ENCODE measurements around the gene PHETA2.

PHETA2 gene, protein sequence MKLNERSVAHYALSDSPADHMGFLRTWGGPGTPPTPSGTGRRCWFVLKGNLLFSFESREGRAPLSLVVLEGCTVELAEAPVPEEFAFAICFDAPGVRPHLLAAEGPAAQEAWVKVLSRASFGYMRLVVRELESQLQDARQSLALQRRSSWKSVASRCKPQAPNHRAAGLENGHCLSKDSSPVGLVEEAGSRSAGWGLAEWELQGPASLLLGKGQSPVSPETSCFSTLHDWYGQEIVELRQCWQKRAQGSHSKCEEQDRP

DNA sequence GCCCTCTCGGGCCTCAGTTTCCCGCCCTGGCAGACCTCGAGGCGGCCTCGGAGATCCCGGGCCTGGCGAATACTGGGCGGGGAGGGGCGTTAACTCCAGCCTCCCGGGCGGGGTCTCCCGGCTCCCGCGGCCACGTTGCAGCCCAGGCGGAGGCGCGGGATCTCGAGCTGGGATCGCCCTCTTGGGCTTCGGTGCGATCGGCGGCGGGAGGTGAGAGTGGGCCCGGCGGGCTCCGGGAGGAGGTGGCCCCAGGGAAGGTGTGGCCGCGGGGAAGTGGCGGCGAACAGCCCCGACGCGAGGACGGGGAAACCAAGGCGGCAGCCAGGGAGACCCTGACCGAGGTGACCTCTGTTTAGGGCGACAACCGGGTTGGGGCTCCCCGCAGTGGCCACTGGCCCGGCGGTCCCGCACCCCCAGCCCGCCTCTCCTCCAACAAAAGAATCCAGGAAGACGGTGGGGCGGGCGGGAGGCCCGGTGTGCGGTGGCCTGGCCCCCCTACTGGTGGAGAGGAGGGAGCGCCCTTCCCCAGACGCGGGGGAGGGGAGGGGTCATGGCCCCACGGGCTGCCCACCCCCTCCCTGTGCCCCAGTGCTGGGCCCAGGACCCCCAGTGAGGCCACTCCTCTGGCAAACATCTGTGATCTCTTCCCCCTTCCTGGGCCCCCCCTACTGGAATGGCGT, at the start of gene PHETA2:
TSS of gene PHETA2 (plus strand) at position 117 of the 680 bp plus-strand sequence. CDS start 3,046 bp downstream, outside the sequence.
- DNase-seq (ENCODE audit: low spot score), result no peak

DNA sequence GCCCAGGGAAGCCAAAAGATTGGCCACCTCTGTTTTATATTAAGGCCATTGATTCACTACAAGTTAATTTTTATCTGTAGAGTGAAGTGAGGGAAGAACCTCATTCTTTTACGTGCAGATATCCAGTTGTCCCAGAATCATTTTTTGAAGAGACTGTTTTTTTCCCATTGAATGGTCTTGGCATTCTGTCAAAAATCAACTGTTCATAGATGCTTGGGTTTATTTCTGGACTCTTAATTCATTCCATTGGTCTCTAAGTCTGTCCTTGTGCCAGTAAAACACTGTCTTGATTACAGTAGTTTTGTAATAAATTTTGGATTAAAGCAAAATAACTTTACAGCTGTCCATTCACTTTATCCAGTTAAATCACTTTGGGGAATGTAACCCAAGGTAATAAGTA, 48.6 kb upstream of the PHETA2 start:
- DNase-seq (ENCODE audit: low spot score), result no peak

DNA sequence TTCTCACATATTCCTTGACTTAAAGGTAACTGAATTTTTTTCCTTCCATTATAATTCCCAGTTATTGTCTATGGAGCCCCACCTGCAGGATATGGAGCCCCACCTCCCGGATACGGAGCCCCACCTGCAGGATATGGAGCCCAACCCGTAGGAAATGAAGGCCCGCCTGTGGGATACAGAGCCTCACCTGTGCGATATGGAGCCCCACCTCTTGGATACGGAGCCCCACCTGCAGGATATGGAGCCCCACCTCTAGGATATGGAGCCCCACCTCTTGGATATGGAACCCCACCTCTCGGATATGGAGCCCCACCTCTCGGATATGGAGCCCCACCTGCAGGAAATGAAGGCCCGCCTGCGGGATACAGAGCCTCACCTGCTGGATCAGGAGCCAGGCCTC, 47.3 kb upstream of the PHETA2 start:
- no peak for DNase-seq (ENCODE audit: low spot score)

DNA sequence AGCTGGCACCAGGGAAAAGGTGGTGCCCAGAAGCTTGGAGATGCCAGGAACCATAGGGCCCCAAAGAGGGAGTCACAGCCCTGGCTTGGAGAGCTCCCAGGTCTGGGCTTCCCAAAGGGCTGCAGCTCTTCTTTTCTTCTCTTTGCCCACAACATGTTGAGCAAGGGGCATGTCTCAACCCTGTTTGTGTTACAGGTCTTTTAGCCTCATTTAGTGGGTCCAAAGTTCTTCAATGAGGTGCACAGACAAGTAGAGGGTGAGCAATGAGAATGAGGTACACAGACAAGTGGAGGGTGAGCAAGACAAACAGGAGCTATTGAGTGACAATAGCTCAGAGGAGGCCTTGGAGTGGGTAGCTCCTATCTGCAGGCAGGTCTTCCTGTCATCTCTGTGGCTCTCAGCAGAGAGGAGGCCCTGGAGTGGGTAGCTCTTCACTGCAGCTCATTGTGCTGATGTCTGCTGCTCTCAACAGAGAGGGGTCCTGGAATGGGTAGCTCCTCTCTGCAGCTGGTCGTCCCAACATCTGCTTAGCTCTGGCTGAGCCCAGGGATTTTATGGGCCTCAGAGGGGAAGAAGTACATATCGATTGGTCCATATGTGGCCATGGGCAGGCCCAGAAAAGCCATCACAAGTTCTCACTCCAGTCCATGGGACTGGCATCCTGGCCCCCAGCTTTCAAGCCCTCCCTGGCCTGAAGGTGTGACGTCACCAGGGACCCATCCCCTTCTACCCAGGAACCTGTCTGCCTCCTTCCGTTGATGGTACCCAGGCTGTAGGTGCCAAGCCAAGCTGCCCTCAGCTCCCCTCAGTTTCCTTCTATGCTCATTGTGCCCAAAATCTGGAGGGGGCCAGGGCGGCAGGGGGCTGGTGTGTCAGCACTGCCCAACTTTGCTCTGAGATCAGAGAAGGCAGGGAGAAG, 40.5 kb upstream of the PHETA2 start:
- no peak for DNase-seq (ENCODE audit: low spot score)

DNA sequence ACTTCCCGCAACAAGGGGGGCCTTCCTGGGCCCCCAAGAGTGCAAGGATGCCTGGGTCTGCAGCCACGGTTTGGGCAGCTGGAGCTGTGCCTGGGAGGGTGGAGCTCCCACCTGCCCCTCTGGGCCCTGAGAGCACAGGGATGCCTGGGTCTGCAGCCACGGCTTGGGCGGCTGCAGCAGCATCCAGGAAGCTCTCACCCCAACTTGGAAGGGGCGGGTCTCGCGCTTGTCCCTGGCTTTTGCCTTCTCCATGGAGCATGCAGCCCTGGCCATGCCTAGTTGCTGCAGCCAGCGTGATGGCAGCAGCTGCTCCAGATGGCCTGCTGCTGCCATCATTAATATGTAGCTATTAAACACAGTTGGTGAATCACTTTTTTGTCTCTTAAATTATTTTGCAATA, 38.8 kb upstream of the PHETA2 start:
- DNase-seq (ENCODE audit: low spot score), result no peak

DNA sequence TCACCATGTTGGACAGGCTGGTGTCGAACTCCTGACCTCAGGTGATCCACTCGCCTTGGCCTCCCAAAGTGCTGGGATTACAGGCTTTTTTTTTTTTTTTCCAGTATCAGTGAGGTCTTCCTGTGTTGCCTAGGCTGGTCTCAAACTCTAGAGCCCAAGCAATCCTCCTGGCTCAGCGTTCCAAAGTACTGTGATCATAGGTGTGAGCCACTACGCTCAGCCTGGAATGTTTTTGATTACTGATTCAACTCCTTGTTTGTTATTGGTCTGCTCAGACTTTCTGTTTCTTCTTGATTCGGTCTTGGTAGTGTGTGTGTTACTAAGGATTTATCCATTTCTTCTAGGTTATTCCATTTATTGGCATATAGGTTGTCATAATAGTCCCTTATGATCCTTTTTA, 34.8 kb upstream of the PHETA2 start:
- DNase-seq (ENCODE audit: low spot score), result no peak

DNA sequence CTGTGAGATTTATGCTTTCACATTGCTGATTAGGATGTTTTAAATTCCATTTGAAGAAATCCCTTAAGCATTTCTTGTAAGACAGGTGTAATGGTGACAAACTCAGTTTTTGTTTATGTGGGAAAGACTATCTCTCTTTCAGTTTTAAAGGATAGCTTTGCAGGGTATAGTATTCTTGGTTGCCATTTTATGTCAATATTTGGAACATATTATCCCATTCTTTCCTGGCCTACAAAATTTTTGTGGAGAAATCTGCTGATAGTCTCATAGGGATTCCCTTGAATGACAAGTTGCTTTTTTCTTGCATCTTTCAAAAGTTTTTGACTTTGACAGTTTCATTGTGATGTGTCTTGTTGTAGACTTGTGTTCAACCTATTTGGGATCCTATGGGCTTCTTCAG, 32.3 kb upstream of the PHETA2 start:
- no peak for DNase-seq (ENCODE audit: low spot score)

DNA sequence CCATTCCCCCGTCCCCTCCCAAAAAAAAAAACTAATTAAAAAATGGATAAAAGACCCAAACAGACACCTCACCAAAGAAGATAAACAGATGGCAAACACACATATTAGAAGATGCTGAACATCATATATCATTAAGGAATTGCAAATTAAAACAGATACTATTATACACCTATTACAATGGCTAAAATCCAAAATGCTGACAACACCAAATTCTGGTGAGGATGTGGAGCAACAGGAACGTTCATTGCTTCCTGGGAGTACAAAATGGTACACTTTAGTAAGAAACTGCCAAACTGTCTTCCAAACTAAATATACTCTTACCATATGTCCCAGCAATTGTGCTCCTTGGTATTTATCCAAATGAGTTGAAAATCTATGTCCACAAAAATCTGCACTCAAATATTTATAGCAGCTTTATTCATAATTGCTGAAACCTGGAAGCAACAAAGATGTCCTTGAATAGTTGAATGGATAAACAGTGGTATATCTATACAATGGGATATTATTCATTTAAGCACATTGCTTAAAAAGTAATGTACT, 23.3 kb upstream of the PHETA2 start:
- no peak for DNase-seq (ENCODE audit: low spot score)

DNA sequence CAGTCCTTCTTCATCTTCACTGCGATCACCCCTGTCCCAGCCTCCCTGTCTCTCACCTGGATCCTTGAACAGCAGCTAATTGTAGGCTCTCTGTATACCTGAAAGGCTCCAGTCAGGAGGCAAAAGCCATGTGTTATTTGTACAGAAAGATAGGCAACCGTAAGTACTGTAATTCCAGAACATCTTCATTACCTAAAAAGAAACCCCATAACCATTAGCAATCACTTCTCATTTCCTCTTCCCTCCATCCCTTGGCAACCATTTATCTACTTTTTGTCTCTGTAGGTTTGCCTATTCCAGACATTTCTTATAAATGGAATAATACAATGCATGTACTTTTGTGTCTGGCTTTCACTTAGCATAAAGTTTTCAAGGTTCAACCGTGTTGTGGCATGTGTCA, 21.3 kb upstream of the PHETA2 start:
- no peak for DNase-seq (ENCODE audit: low spot score)

DNA sequence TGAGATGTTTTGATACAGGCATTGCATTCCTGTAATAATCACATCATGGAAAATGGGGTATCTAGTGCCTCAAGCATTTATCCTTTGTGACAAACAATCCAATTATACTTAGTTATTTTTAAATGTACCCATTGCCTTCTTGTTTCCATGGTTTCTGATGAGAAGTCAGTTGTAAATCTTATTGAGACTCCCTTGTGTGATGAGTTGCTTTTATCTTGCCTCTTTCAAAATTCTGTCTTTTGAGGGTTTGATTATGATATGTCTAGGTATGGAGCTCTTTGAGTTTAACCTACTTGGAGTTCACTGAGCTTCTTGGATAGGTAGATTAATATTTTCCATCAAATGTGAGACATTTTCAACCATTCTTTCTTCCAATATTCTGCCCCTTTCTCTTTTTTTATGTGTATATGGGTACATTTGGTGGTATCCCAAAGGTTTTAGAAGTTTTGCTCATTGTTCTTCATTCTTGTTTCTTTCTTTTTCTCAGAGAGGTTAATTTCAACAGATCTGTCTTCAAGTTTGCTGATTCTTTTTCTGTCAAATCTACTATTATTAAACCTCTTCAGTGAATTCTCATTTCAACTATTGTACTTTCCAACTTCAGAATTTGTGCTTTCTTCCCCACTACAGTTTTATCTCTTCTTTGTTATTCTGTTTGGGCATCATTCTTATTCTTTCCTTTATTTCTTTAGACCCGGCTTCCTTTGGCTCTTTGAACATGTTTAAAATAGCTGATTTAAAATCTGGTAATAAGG, 17.1 kb upstream of the PHETA2 start:
- DNase-seq (ENCODE audit: low spot score), result no peak

DNA sequence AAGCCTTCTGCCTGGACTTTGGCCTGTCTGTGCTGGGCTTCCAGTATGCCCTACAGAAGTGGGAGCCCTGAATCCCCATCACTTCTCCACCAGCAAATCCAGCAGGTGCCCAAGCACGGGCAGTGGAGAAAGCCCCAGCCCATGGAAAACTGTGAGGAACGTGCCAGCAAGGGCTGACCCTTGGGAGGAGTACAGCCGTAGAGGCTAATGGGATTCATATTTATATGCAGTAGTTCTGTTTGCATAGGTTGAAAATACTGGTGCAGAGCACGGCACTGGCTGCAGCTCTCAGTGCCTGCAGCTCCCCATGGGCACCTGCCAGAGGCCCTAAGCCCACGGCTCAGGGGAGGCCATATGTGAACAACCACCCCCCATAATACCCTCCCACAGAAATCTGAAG, 13.6 kb upstream of the PHETA2 start:
- no peak for DNase-seq (ENCODE audit: low spot score)

DNA sequence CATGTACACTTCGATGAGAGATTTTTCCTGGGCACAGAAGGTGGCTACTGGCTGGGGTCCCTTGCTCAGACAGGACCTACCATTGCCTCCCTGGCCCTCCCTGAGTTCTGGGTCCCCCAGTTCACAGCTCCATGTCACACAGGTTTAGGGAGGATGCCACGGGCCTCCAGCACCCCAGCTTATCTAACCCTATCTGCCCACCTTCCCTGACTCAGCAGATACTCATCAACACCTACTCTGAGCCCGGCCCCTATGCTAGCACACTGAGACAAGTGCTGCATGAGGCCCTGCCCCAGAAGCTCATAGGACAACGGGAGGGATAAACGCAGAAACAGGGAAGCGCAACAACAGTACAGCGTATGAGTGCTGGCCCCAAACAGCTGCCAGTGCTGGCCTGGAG, 13.0 kb upstream of the PHETA2 start:
- DNase-seq (ENCODE audit: low spot score), result no peak

DNA sequence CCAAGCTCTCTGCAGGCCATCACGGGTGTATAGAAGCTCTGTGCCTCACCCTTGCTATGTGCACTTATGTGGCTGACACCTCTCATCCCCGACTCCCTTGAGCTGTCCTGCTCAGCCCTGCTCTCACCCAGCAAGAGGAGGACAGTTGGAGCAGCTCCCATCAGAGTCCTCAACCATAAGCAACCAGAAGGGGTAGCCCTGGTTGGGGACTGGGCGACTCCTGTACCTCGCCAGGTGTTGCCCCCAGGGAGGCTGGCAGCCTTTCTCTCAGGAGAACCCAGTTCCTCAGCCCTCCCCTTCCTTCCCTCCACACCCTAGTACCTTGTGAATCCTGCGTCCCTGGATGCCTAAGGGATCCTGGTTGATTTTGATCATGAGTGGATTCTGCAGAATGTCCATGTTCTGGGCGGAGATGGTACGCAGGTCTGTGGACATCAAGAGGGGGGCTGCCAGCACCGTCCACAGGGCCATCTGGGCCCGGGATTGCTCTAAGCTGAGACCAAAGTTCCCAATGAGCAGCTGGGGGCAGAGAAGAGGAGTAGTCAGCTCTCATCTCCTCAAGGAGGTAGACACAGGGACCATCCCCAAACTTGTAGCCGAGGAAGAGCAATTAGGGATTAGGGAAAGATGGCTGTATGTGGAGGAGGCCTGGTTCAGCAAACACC, 11.4 kb upstream of the PHETA2 start:
- DNase-seq (ENCODE audit: low spot score), result no peak

DNA sequence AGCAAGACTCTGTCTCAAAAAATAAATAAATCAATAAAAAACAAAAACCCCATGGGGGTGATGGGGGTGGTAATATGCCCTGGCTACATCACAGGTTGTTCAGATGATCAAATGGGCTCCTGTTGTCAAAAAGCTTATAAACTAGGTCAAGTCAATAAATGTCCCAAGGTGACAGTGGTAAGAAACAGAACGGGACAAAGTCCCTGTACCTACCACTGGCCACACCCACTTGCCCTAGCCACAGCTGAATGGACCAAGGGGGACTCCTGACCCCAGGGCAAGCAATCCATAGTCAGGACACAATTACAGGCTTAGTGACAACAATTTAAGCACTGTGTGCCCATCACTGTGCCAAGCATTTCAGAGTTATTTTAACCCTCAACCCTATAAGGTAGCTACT, 9.4 kb upstream of the PHETA2 start:
- no peak for DNase-seq (ENCODE audit: low spot score)

DNA sequence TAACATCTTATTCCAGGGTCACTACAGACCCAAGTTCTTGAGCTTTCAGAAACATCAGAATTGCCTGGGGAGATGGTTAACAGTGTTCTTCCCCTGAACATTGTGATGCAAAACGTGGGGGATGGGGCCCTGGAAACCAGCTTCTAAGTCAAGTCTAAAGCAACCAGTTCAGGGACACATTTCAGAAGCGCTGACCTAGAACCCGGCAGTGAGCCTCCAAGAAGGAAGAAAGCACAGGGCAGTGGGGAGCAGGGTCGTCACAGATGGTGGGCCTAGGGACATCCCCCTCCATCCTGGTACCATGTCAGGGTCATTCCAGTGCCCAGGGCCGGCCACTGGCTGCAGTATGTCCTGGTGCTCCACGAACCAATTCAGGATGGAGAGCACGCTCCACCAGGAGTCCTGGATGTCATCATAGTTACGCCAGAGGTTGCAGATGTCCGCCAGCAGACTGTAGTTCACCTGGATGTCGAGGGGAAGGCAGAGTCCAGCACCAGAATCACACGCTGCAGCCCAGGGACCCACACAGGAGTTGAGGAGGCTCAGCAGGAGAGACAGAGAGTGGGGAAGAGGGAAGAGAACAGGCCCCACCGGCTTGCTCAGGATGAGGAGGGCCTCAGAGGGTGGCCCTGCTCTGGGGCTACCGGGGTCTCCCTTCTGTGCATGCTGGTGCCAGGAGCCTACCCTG, 8.5 kb upstream of the PHETA2 start:
- DNase-seq (ENCODE audit: low spot score), result no peak

DNA sequence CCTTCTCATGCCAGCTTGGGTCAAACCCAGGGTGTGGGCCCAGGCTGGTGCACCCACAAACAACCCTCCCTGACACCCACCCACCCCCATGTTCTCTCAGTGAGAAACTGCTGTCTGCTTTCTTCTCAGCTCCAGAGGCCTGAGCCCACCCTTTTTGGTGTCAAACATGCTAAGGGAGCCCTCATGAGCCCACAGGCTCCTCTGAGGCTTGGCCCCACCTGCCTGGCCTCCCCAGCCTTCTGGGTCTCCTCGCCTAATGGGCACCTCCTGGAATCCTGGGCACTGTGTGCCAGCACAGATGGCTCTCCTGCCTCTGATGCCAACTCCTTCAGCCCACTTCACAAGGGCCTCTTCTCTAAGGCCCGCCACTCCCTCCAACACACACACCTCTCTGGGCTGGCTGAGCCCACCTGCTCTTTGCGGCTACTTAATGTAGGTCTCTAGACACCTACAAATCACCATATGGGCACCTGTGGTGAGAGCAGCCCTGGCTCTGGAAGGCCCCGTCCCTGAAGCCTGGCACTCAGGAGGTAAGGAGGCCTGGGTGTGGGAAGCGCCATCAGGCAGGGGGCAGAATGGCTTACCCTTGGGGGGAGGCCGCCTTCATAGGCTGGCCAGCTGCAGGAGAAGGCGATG, 7.8 kb upstream of the PHETA2 start:
- DNase-seq (ENCODE audit: low spot score), result no peak

DNA sequence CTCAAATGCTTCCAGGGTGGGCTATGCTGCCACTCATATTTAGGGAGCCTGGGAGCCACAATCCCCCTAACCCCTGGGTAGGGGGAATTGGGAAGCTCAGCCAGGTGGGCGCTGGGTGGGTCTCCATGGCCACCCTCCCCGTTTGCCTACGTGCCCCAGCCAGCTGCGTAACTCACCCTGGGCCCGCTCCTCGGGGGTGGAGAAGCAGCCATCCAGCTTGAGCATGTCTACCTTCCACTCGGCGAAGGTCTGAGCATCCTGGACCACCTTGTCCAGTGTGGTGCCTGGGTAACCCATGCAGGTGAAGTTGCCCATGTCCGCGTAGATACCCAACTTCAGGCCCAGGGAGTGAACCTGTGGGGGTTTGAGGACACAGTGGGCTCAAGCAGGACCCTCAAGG, 7.1 kb upstream of the PHETA2 start:
- DNase-seq (ENCODE audit: low spot score), result no peak

DNA sequence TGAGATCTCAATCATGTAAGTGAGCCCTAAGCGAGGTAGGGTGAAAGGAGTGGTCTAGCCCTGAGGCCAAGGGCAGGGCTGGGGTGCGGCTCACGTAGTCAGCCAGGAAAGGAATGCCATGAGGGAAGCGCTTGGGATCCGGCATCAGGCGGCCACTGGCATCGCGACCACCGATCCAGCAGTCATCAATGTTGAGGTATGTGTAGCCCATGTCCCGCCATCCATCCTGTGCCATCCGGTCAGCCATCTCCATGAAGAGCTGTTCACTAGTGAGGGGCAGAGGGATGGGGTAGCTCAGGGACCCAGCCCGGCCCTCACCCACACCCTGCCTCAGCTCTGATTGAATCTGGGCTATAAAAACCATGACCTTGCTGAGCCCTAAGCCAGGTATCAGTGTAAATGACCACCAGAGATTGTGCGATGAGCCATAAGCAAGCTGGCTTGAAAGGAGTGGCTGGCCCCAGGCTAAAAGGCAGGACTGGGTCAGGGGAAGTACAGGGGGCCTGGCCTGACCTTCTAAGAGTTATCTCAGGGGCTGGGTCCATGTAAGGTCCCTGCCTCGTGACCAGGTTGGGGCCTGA, 6.3 kb upstream of the PHETA2 start:
- no peak for DNase-seq (ENCODE audit: low spot score)

DNA sequence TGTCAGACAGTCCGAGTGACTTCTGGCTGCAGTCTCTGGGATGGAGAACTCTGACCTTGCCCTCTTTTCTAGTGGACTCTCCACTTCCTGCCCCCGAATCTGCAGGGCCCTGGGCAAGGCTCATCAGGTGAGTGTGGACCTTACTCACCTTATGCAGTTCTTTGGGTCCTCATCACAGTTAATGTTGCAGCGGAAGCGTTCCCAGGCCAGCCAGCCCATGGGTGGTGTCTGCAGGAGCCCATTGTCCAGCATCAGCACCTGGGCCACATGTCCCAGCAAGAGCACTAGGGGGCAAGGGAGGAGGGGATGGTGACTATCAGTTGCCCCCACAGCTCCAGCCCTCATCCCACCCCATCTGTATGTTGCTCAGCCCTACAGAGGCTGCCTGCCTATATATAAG, 5.8 kb upstream of the PHETA2 start:
- DNase-seq (ENCODE audit: low spot score), result no peak
